CD4-positive, CD25-positive, alpha-beta regulatory T cell (primary cell): ENCODE measurements around the gene ATP4A. TPM values are rescaled to one million over a fixed set of nuclear protein-coding genes. Genes with fewer than 3 reads are reported as not detected.
A peak's percentile ranks its signal among the peaks of the same experiment; 100 is the strongest.

Experiments
- ATAC-seq, 2 donors: fragments of 150-1000 bp; cut with Tn5 transposase; one replicate each; pipeline ENCODE4 v1.10.0; 2021; ENCODE audit warnings: low read depth in 2 of 2, moderate number of reproducible peaks in 2 of 2, moderate library complexity in 1 of 2
- DNase-seq, 3 donors: peaks; one replicate each; pipeline versions ENCODE4 v3.0.0 to v3.0.0-alpha.2; 2012 to 2022; ENCODE audit warnings: mixed read lengths in 1 of 3
- H3K27ac ChIP-seq: one replicate; pipeline ENCODE4 v1.7.0; 2013; ENCODE audit warnings: mild to moderate bottlenecking, low read length; ENCODE audit not compliant: insufficient read depth, poor library complexity, severe bottlenecking
- H3K27me3 ChIP-seq: one replicate; pipeline ENCODE4 v1.7.0; 2013; ENCODE audit warnings: low read length; ENCODE audit not compliant: control insufficient read depth, insufficient read depth
- H3K36me3 ChIP-seq: one replicate; pipeline ENCODE4 v1.7.0; 2013; ENCODE audit warnings: mild to moderate bottlenecking, low read length, moderate library complexity; ENCODE audit not compliant: control insufficient read depth, insufficient read depth
- H3K4me1 ChIP-seq: 2 replicates; pipeline ENCODE4 v1.7.0; 2013; ENCODE audit warnings: mild to moderate bottlenecking, low read length; ENCODE audit not compliant: insufficient read depth, control insufficient read depth, poor library complexity, severe bottlenecking
- H3K4me3 ChIP-seq: one replicate; pipeline ENCODE4 v1.7.0; 2013; ENCODE audit warnings: low read depth, mild to moderate bottlenecking, low read length, moderate library complexity
- H3K9me3 ChIP-seq, 2 experiments: 1 replicate in 1 of 2; 2 replicates in 1 of 2; pipeline ENCODE4 v1.7.0; 2013; ENCODE audit warnings: low read length in 2 of 2, mild to moderate bottlenecking in 1 of 2, moderate library complexity in 1 of 2; ENCODE audit not compliant: control insufficient read depth in 2 of 2
- H3K27ac Mint-ChIP-seq, 3 donors: one replicate each; pipeline ENCODE4 v1.8.0; 2020 to 2022; ENCODE audit warnings: mild to moderate bottlenecking in 3 of 3, mixed read lengths in 3 of 3, moderate library complexity in 2 of 3
- H3K27me3 Mint-ChIP-seq: one replicate; pipeline ENCODE4 v1.8.0; 2022; ENCODE audit warnings: mild to moderate bottlenecking, mixed read lengths
- H3K36me3 Mint-ChIP-seq: one replicate; pipeline ENCODE4 v1.8.0; 2020; ENCODE audit warnings: mixed read lengths
- H3K4me1 Mint-ChIP-seq, 4 donors: one replicate each; pipeline ENCODE4 v1.8.0; 2020 to 2022; ENCODE audit warnings: mixed read lengths in 4 of 4, mild to moderate bottlenecking in 1 of 4
- H3K4me3 Mint-ChIP-seq, 4 donors: one replicate each; pipeline ENCODE4 v1.8.0; 2020 to 2022; ENCODE audit warnings: mild to moderate bottlenecking in 4 of 4, mixed read lengths in 4 of 4, moderate library complexity in 3 of 4
- H3K9me3 Mint-ChIP-seq, 7 donors: one replicate each; pipeline ENCODE4 v1.8.0; 2020 to 2022; ENCODE audit warnings: mixed read lengths in 7 of 7, mild to moderate bottlenecking in 3 of 7, moderate library complexity in 2 of 7
- polyA plus RNA-seq, 4 donors: library from polyadenylated mRNA; unstranded; fragments of 300-500 nt; fragmentation: Illumina TruSeq; gene quantifications; one replicate each; pipeline ENCODE4 v1.2.3, GENCODE V29; 2021
- total RNA-seq: library from RNA; stranded (reverse); gene quantifications from one replicate; pipeline ENCODE4 v1.2.3, GENCODE V29; 2022

The ATP4A gene
- total and polyA plus RNA-seq, 5 donors from 2014 or later = not detected

- no peaks in the 10 kb centered on the region for H3K27me3 Mint-ChIP-seq
- Histone ChIP-seq H3K27ac (no peak overlapping the region), H3K9me3 (no peaks in the 10 kb centered on the region), H3K4me1 (peaks cover 10% of the 10 kb centered on the region), H3K4me3 (no peak overlapping the region), H3K36me3 (peaks cover 2% of the 10 kb centered on the region), H3K27me3 (no peaks in the 10 kb centered on the region)
- no peak overlapping the region for H3K27ac Mint-ChIP-seq
- H3K4me3 Mint-ChIP-seq = no peak overlapping the region
- DNase-seq (no peak), ATAC-seq (no peak)
- H3K9me3 Mint-ChIP-seq = peaks cover 0 to 1% (median 0%) of the 10 kb centered on the region in 7 donors
- H3K4me1 Mint-ChIP-seq = peaks cover 6 to 21% (median 9%) of the 10 kb centered on the region in 4 donors
- H3K36me3 Mint-ChIP-seq = peaks cover 5% of the 10 kb centered on the region
These were observed 10.0 kb downstream of the ATP4A start for GRCh38 chr19:35553385-35554000.

GRCh38 chr19:35552534-35553384 lies 10.7 kb downstream of the ATP4A start:
- no peak overlapping the region for H3K27ac ChIP-seq
- DNase-seq = no peak
- Mint-ChIP-seq H3K4me3 (no peak overlapping the region), H3K27ac (no peak overlapping the region), H3K9me3 (peaks cover 0 to 1% (median 0%) of the 10 kb centered on the region in 7 donors), H3K4me1 (peaks cover 6 to 22% (median 9%) of the 10 kb centered on the region in 4 donors), H3K36me3 (peaks cover 5% of the 10 kb centered on the region), H3K27me3 (no peaks in the 10 kb centered on the region)
- H3K36me3 ChIP-seq = peaks cover 2% of the 10 kb centered on the region
- H3K4me1 ChIP-seq = peaks cover 2% of the 10 kb centered on the region
- no peak overlapping the region for H3K4me3 ChIP-seq
- H3K9me3 ChIP-seq = no peaks in the 10 kb centered on the region
- no peaks in the 10 kb centered on the region for H3K27me3 ChIP-seq
- ATAC-seq = no peak

GRCh38 chr19:35551091-35551810 lies 12.2 kb downstream of the ATP4A start:
- ATAC-seq (no peak), DNase-seq (no peak)
- peaks cover 6 to 29% (median 16%) of the 10 kb centered on the region in 4 donors for H3K4me1 Mint-ChIP-seq
- Histone ChIP-seq H3K27me3 (no peaks in the 10 kb centered on the region), H3K36me3 (peaks cover 2% of the 10 kb centered on the region), H3K4me3 (no peak overlapping the region), H3K9me3 (no peaks in the 10 kb centered on the region), H3K27ac (no peak overlapping the region), H3K4me1 (peaks cover 9% of the 10 kb centered on the region)
- H3K9me3 Mint-ChIP-seq = peaks cover 0 to 1% (median 0%) of the 10 kb centered on the region in 7 donors
- H3K4me3 Mint-ChIP-seq = no peak overlapping the region
- no peak overlapping the region for H3K27ac Mint-ChIP-seq
- peaks cover 5% of the 10 kb centered on the region for H3K36me3 Mint-ChIP-seq
- H3K27me3 Mint-ChIP-seq = no peaks in the 10 kb centered on the region

- no peak overlapping the region for H3K4me3 Mint-ChIP-seq
- H3K36me3 Mint-ChIP-seq = peaks cover 5% of the 10 kb centered on the region
- peaks cover 0 to 1% (median 0%) of the 10 kb centered on the region in 7 donors for H3K9me3 Mint-ChIP-seq
- peaks cover 6 to 29% (median 18%) of the 10 kb centered on the region in 4 donors for H3K4me1 Mint-ChIP-seq
- DNase-seq (no peak), ATAC-seq (no peak)
- Histone ChIP-seq H3K27me3 (no peaks in the 10 kb centered on the region), H3K9me3 (no peaks in the 10 kb centered on the region), H3K36me3 (peaks cover 2% of the 10 kb centered on the region), H3K4me3 (no peak overlapping the region), H3K27ac (no peak overlapping the region), H3K4me1 (peaks cover 20% of the 10 kb centered on the region)
- no peaks in the 10 kb centered on the region for H3K27me3 Mint-ChIP-seq
- H3K27ac Mint-ChIP-seq = no peak overlapping the region
These were observed 13.5 kb downstream of the ATP4A start for GRCh38 chr19:35549879-35550523.

- H3K9me3 Mint-ChIP-seq = peaks cover 0 to 1% (median 0%) of the 10 kb centered on the region in 7 donors
- peak overlapping the region; percentile 57 to 87 (median 72) for H3K4me3 Mint-ChIP-seq
- peak overlapping the region in 1 of 3 donors; percentile 52 for H3K27ac Mint-ChIP-seq
These were observed 14.2 kb downstream of the ATP4A start for GRCh38 chr19:35549174-35549788.

GRCh38 chr19:35546532-35546931 lies 16.9 kb downstream of the ATP4A start:
- no peak for ATAC-seq
- peak overlapping the region; percentile 91 to 95 (median 93) for H3K4me3 Mint-ChIP-seq
- peak overlapping the region; percentile 78 for H3K4me3 ChIP-seq

More at GRCh38 chr19:35549174-35549788, 14.2 kb downstream of the ATP4A start:
- Histone ChIP-seq H3K27ac (no peak overlapping the region), H3K36me3 (peaks cover 2% of the 10 kb centered on the region), H3K9me3 (no peaks in the 10 kb centered on the region), H3K4me3 (no peak overlapping the region), H3K4me1 (peaks cover 27% of the 10 kb centered on the region), H3K27me3 (no peaks in the 10 kb centered on the region)
- peak in 1 of 2 donors; percentile 17 for ATAC-seq
- H3K27me3 Mint-ChIP-seq = no peaks in the 10 kb centered on the region
- H3K4me1 Mint-ChIP-seq = peaks cover 6 to 36% (median 21%) of the 10 kb centered on the region in 4 donors
- peak; percentile 47 to 74 (median 63) for DNase-seq
- H3K36me3 Mint-ChIP-seq = peaks cover 5% of the 10 kb centered on the region

More at GRCh38 chr19:35546532-35546931, 16.9 kb downstream of the ATP4A start:
- Mint-ChIP-seq H3K27ac (peak overlapping the region in 2 of 3 donors; percentile 55 to 90), H3K27me3 (no peaks in the 10 kb centered on the region), H3K36me3 (peaks cover 5% of the 10 kb centered on the region), H3K9me3 (no peaks in the 10 kb centered on the region), H3K4me1 (peaks cover 6 to 40% (median 21%) of the 10 kb centered on the region in 4 donors)
- H3K27ac ChIP-seq = peak overlapping the region; percentile 78
- H3K36me3 ChIP-seq = peaks cover 2% of the 10 kb centered on the region
- DNase-seq = no peak
- H3K27me3 ChIP-seq = no peaks in the 10 kb centered on the region
- no peaks in the 10 kb centered on the region for H3K9me3 ChIP-seq
- peaks cover 27% of the 10 kb centered on the region for H3K4me1 ChIP-seq
